ENCODE results near the gene ZGRF1.

DNA sequence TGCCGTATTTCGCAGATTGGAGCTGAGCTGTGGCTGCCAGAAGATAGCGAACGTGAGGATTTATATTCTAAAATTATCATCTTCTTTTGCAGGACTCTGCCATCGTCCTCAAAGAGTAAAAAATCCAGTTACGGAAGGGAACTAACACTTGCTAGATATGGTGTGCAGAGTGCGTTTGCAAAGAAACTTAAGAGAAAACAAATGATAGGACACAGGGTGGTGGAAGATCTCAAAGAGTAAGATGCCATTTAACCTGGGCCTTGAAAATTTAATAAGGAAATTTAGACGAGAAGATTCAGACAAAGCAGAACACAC is 800 bp upstream of the ZGRF1 start:
- peak; percentile 32 for TF ChIP-seq TAF1 (IDR thresholded peaks at IDR 0.05; ENCODE audit: low read depth)
- no peak for TF ChIP-seq EZH2 (IDR thresholded peaks at IDR 0.05; ENCODE audit: borderline replicate concordance, insufficient read depth, low read length, poor library complexity, severe bottlenecking)
- peak; percentile 82 for TF ChIP-seq POLR2AphosphoS5 (IDR thresholded peaks at IDR 0.05)
- TF ChIP-seq, protein P1, sequence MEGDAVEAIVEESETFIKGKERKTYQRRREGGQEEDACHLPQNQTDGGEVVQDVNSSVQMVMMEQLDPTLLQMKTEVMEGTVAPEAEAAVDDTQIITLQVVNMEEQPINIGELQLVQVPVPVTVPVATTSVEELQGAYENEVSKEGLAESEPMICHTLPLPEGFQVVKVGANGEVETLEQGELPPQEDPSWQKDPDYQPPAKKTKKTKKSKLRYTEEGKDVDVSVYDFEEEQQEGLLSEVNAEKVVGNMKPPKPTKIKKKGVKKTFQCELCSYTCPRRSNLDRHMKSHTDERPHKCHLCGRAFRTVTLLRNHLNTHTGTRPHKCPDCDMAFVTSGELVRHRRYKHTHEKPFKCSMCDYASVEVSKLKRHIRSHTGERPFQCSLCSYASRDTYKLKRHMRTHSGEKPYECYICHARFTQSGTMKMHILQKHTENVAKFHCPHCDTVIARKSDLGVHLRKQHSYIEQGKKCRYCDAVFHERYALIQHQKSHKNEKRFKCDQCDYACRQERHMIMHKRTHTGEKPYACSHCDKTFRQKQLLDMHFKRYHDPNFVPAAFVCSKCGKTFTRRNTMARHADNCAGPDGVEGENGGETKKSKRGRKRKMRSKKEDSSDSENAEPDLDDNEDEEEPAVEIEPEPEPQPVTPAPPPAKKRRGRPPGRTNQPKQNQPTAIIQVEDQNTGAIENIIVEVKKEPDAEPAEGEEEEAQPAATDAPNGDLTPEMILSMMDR (IDR thresholded peaks at IDR 0.05; ENCODE audit: poor library complexity, severe bottlenecking) = no peak
- TF ChIP-seq, protein P2, sequence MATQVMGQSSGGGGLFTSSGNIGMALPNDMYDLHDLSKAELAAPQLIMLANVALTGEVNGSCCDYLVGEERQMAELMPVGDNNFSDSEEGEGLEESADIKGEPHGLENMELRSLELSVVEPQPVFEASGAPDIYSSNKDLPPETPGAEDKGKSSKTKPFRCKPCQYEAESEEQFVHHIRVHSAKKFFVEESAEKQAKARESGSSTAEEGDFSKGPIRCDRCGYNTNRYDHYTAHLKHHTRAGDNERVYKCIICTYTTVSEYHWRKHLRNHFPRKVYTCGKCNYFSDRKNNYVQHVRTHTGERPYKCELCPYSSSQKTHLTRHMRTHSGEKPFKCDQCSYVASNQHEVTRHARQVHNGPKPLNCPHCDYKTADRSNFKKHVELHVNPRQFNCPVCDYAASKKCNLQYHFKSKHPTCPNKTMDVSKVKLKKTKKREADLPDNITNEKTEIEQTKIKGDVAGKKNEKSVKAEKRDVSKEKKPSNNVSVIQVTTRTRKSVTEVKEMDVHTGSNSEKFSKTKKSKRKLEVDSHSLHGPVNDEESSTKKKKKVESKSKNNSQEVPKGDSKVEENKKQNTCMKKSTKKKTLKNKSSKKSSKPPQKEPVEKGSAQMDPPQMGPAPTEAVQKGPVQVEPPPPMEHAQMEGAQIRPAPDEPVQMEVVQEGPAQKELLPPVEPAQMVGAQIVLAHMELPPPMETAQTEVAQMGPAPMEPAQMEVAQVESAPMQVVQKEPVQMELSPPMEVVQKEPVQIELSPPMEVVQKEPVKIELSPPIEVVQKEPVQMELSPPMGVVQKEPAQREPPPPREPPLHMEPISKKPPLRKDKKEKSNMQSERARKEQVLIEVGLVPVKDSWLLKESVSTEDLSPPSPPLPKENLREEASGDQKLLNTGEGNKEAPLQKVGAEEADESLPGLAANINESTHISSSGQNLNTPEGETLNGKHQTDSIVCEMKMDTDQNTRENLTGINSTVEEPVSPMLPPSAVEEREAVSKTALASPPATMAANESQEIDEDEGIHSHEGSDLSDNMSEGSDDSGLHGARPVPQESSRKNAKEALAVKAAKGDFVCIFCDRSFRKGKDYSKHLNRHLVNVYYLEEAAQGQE (IDR thresholded peaks at IDR 0.05; ENCODE audit: borderline replicate concordance) = peak; percentile 68
- no peak for TF ChIP-seq EP300 (conservative IDR thresholded peaks at IDR 0.05; ENCODE audit: poor library complexity, severe bottlenecking)
- no peak for TF ChIP-seq RAD21 (conservative IDR thresholded peaks at IDR 0.05)
- peak; percentile 51 for TF ChIP-seq SMC3 (conservative IDR thresholded peaks at IDR 0.05; ENCODE audit: poor library complexity)
